Measurements from ENCODE around the gene PHETA2. TPM values are rescaled to one million over a fixed set of nuclear protein-coding genes. Genes with fewer than 3 reads are reported as not detected.

The PHETA2 gene
- total RNA-seq, 2 donors from 2014 or later, result 6.5 to 12.7 TPM

DNA sequence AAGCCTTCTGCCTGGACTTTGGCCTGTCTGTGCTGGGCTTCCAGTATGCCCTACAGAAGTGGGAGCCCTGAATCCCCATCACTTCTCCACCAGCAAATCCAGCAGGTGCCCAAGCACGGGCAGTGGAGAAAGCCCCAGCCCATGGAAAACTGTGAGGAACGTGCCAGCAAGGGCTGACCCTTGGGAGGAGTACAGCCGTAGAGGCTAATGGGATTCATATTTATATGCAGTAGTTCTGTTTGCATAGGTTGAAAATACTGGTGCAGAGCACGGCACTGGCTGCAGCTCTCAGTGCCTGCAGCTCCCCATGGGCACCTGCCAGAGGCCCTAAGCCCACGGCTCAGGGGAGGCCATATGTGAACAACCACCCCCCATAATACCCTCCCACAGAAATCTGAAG is 13.6 kb upstream of the PHETA2 start:
- Histone ChIP-seq H3K9me3 (peaks cover 0 to 12% of the 10 kb centered on the region in 2 donors), H3K4me1 (no peaks in the 10 kb centered on the region), H3K4me3 (no peak overlapping the region), H3K36me3 (peaks cover 47% of the 10 kb centered on the region), H3K27me3 (no peaks in the 10 kb centered on the region), H3K27ac (no peak overlapping the region)
- peak; percentile 38 for DNase-seq (ENCODE audit: low spot score)
- no peak for TF ChIP-seq CTCF (IDR thresholded peaks at IDR 0.05)

DNA sequence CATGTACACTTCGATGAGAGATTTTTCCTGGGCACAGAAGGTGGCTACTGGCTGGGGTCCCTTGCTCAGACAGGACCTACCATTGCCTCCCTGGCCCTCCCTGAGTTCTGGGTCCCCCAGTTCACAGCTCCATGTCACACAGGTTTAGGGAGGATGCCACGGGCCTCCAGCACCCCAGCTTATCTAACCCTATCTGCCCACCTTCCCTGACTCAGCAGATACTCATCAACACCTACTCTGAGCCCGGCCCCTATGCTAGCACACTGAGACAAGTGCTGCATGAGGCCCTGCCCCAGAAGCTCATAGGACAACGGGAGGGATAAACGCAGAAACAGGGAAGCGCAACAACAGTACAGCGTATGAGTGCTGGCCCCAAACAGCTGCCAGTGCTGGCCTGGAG is 13.0 kb upstream of the PHETA2 start:
- no peaks in the 10 kb centered on the region for H3K27me3 ChIP-seq
- H3K4me3 ChIP-seq, result no peak overlapping the region
- no peak for TF ChIP-seq CTCF (IDR thresholded peaks at IDR 0.05)
- H3K27ac ChIP-seq, result no peak overlapping the region
- H3K4me1 ChIP-seq, result no peaks in the 10 kb centered on the region
- peaks cover 47% of the 10 kb centered on the region for H3K36me3 ChIP-seq
- peak; percentile 16 for DNase-seq (ENCODE audit: low spot score)
- H3K9me3 ChIP-seq, result peaks cover 0 to 12% of the 10 kb centered on the region in 2 donors

DNA sequence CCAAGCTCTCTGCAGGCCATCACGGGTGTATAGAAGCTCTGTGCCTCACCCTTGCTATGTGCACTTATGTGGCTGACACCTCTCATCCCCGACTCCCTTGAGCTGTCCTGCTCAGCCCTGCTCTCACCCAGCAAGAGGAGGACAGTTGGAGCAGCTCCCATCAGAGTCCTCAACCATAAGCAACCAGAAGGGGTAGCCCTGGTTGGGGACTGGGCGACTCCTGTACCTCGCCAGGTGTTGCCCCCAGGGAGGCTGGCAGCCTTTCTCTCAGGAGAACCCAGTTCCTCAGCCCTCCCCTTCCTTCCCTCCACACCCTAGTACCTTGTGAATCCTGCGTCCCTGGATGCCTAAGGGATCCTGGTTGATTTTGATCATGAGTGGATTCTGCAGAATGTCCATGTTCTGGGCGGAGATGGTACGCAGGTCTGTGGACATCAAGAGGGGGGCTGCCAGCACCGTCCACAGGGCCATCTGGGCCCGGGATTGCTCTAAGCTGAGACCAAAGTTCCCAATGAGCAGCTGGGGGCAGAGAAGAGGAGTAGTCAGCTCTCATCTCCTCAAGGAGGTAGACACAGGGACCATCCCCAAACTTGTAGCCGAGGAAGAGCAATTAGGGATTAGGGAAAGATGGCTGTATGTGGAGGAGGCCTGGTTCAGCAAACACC is 11.4 kb upstream of the PHETA2 start:
- H3K4me3 ChIP-seq, result no peak overlapping the region
- no peaks in the 10 kb centered on the region for H3K4me1 ChIP-seq
- peak; percentile 26 for DNase-seq (ENCODE audit: low spot score)
- H3K9me3 ChIP-seq, result no peaks in the 10 kb centered on the region
- H3K36me3 ChIP-seq, result peaks cover 61% of the 10 kb centered on the region
- H3K27ac ChIP-seq, result no peak overlapping the region
- no peak for TF ChIP-seq CTCF (IDR thresholded peaks at IDR 0.05)
- no peaks in the 10 kb centered on the region for H3K27me3 ChIP-seq

- TF ChIP-seq CTCF (IDR thresholded peaks at IDR 0.05), result no peak
- Histone ChIP-seq H3K9me3 (no peaks in the 10 kb centered on the region), H3K4me3 (no peak overlapping the region), H3K4me1 (peaks cover 0 to 2% of the 10 kb centered on the region in 2 donors), H3K27me3 (no peaks in the 10 kb centered on the region), H3K36me3 (peaks cover 51% of the 10 kb centered on the region), H3K27ac (no peak overlapping the region)
- peak; percentile 18 for DNase-seq (ENCODE audit: low spot score)
Observed at GRCh38 chr22:42064629-42065028, 9.4 kb upstream of the PHETA2 start.

- Histone ChIP-seq H3K4me3 (no peak overlapping the region), H3K27me3 (no peaks in the 10 kb centered on the region), H3K27ac (no peak overlapping the region), H3K36me3 (peaks cover 42% of the 10 kb centered on the region), H3K9me3 (no peaks in the 10 kb centered on the region), H3K4me1 (peaks cover 0 to 9% of the 10 kb centered on the region in 2 donors)
- TF ChIP-seq CTCF (IDR thresholded peaks at IDR 0.05), result no peak
- peak; percentile 40 for DNase-seq (ENCODE audit: low spot score)
Observed at GRCh38 chr22:42065438-42066125, 8.5 kb upstream of the PHETA2 start.

Data from right atrium auricular region (tissue), 2 donors.